GM21526 (cell line): ENCODE data around the gene SOCS6.

Experiments
- ATAC-seq: cut with Tn5 transposase; IDR thresholded peaks from one replicate; pipeline ENCODE4 v1.9.1; 2021; ENCODE audit warnings: moderate library complexity; ENCODE audit not compliant: unreplicated experiment, low FRiP score

The SOCS6 gene

GRCh38 chr18:70288171-70288850 is 534 bp upstream of the SOCS6 start:
- peak; percentile 19 for ATAC-seq

- ATAC-seq: peak; percentile 48
Observed at GRCh38 chr18:70289351-70290312, 787 bp downstream of the SOCS6 start.

- no peak for ATAC-seq
Observed at GRCh38 chr18:70290482-70291294, 1.8 kb downstream of the SOCS6 start.

- no peak for ATAC-seq
Observed at GRCh38 chr18:70291295-70291574, 2.4 kb downstream of the SOCS6 start.

- no peak for ATAC-seq
Observed at GRCh38 chr18:70292628-70293027, 3.8 kb downstream of the SOCS6 start.

- ATAC-seq: no peak
Observed at GRCh38 chr18:70293166-70293565, 4.3 kb downstream of the SOCS6 start.

GRCh38 chr18:70294471-70295191 is 5.8 kb downstream of the SOCS6 start:
- no peak for ATAC-seq

GRCh38 chr18:70295192-70296188 is 6.6 kb downstream of the SOCS6 start:
- ATAC-seq: no peak

GRCh38 chr18:70296289-70296688 is 7.4 kb downstream of the SOCS6 start:
- no peak for ATAC-seq

- ATAC-seq: no peak
Observed at GRCh38 chr18:70296781-70297180, 7.9 kb downstream of the SOCS6 start.

GRCh38 chr18:70299393-70299792 is 10.5 kb downstream of the SOCS6 start:
- no peak for ATAC-seq

GRCh38 chr18:70301667-70302066 is 12.8 kb downstream of the SOCS6 start:
- no peak for ATAC-seq

- no peak for ATAC-seq
Observed at GRCh38 chr18:70308555-70309294, 19.9 kb downstream of the SOCS6 start.

- ATAC-seq: no peak
Observed at GRCh38 chr18:70310560-70311320, 21.9 kb downstream of the SOCS6 start.

GRCh38 chr18:70311726-70312125 is 22.9 kb downstream of the SOCS6 start:
- no peak for ATAC-seq

- ATAC-seq: no peak
Observed at GRCh38 chr18:70313640-70314039, 24.8 kb downstream of the SOCS6 start.

- ATAC-seq: no peak
Observed at GRCh38 chr18:70314151-70314782, 25.4 kb downstream of the SOCS6 start.
